Activated T-cell treated with anti-CD3 and anti-CD28 coated beads for 1 hour (primary cell): ENCODE measurements around the gene PROS1.

Experiments
- DNase-seq: peaks from one replicate; pipeline ENCODE4 v3.0.0-alpha.2; 2020; ENCODE audit warnings: low read depth

PROS1 gene

DNA sequence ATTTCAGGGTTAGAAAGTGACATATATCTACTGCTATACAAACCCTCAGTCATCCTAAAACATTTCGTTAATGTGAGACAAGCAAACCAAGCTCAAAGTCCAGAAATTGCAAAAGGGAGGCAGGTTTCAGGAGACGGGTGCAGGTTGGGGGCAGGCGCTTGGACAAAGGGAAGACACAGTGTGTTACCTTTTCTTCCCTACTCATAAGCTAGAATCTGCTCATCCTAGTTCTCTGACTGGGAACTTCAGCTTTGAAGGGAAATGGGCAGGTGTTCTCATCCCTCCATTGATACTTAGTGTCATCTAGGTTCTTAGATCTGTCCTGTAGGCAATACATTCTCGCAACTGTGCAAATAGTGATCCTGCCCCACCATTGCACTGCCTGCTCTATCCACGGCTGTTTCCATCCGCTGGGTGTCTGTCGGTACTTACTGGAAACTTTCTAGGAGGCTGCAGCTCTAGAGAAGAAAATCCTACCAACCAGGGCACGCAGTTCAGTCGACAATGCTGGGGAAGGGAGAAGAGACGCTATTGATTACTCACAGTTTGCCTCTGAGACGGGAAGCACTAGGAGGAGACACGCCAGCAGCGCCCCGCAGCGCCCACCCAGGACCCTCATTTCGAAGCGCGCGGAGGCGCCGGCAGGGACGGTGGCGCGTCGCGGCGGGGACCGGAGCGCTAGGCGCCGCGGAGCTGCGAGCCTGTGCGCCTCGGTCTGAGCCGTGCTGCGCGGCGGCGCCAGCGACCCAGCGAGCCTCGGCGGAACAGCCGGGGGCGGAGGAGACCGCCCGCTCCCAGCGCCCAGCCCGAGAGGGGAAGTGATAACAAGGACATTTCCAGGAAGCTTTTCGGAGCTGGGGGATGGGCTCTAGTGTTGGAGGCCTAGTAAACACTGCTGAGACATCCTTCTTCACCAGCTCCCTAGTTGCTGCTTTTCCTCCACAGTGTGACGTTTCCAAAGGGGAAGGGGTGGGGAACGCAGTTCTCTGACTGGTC lies at the start of gene PROS1:
PROS1 (minus strand) TSS at position 766 of the 996 bp plus-strand sequence; CDS start at position 619, 147 bp downstream.
- peak; percentile 10 for DNase-seq

- DNase-seq, result no peak
Observed at GRCh38 chr3:94020293-94020692, 46.6 kb upstream of the PROS1 start.

- no peak for DNase-seq
Observed at GRCh38 chr3:94019659-94020058, 46.0 kb upstream of the PROS1 start.

DNA sequence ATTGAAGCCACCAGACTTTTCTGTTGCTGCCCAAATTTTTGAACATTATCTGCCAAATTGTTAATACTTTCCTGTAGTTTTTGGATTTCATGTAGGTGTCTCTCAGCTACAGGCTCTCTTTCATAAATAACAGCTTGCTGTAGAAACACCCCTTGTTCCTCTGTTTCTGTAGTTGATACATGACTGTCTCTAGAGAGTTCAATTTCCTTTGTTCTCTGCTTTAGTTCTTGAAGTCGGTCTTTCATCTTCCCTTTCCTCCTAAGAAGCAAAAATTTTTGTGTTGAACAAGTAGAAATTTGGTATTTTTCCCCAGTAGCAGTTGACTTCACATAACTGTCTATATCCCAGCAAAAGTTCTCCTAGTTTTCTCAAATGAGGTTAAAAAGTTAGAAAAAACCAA lies 41.3 kb upstream of the PROS1 start:
- no peak for DNase-seq

GRCh38 chr3:94012185-94012584 lies 38.5 kb upstream of the PROS1 start:
- DNase-seq, result no peak

- DNase-seq, result no peak
Observed at GRCh38 chr3:94011233-94011711, 37.6 kb upstream of the PROS1 start.

DNA sequence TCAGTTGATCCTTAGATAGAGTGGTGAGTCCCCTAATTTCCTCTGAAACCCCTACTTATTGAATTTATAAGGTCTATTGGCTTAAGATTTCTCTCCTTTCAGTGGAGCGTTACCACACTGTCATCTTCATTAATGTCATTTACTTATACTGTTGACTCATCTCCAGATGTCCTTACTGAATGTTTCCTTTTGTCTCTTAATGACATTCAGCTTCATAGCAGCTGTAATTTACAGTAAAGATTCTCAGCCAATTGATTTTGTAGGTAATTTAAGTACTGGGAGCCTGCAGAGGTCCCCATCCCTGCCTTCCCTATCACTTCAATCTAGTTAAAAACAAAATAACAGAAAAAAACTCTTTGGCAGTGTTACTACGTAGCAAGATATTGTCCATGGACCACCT lies 35.9 kb upstream of the PROS1 start:
- DNase-seq, result no peak

DNA sequence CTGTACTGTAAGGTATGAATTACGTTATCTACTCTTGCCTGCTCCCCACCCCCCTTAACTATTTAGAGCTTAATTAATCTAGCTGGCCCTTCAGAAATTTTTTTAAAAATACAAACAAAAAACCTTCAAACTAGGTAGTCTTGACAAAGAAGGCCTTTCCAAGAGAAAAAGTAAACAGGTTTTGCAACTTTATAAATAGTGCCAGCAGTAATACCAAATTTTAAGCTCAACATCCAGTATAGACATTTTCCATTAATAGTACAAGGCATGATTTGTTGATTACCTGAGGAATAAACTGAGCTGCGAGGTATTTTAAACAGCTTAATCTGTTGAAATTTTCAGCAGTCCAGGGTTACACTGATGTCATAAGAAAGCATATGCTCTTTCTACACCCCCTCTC lies 34.6 kb upstream of the PROS1 start:
- DNase-seq, result no peak

- DNase-seq, result no peak
Observed at GRCh38 chr3:94004301-94004910, 30.7 kb upstream of the PROS1 start.

DNA sequence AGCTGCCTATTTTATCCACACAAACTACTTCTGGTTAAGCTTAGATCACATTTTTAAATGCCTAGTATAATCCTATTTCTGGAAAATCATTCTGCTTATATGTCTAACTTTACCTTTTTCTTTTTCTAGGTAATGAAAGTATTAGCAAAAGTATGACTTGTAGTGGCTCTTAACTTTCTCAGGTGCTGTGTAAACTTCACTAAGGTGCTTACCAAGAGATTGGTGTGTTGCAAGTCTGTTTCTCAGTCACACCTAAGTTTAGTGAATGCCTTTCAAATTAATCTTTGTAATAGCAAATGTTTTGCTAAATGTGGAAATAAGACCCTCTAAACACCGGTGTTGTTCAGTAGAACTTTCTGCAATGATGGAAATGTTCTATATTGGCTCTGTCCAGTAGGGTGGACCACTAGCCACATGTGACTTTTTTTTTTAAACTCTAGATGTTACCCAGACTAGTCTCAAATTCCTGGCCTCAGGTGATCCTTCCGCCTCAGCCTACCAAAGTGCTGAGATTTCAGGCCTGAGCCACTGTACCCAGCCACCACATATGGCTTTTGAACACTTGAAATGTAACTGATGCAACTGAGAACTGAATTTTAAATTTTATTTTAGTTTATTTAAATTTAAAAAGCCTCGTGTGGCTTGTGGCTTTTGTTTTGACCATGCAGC lies 28.3 kb upstream of the PROS1 start:
- no peak for DNase-seq

DNA sequence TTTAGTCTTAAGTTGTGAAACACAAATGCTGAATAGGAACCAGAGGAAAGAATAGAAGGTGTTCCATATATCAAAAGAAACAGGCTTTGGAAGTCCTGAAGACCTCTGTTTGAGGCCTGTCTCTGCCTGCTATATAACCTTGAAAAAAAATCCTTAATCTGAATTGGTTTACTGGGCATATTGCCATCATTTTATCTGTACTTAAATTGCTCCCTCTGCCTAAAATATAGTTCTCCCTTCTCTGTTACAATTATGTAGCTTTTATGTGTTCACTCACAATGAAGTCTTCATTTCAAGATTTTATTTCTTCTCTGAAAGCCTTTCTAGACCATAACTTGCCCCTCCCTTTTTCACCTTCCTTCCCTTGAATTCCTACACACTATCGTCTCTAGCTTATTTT lies 27.5 kb upstream of the PROS1 start:
- DNase-seq, result no peak

- DNase-seq, result no peak
Observed at GRCh38 chr3:93994056-93994455, 20.4 kb upstream of the PROS1 start.

DNA sequence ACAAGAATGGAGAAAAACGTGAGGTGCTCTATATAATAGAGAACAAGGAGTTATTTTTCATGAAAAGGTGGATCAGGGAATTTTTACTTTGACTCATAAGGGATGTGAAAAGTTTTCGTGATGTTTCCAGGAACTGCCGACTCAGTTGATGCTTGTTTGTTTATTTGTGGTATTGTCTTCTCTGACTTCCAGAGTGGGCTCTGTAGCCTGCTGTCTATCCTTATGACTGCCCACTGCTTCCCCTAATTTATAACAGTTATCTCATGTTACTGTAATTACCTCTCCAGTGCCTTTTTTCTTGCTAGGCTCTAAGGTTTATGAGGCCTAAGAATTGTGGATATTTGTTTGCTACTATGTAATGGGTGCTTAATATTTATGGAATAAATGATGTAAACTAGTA lies 18.5 kb upstream of the PROS1 start:
- no peak for DNase-seq

DNA sequence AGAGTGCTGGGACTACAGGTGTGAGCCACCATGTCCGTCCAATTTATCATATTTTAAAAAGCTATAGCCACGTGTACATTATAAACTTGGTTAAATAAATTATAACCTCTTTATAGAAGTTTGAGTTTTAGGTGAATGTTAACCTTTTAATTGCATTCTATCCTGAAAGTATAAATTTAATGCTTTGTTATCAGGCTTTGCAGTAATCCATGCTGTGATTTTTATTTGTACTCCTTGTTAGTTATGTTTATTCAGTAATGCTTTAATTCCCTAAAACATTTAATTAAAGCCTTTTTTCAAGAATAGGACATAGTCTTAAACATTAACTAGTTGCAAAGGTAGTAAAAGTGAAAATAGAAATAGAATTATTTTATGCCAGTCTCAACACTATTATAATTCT lies 17.9 kb upstream of the PROS1 start:
- no peak for DNase-seq

GRCh38 chr3:93989241-93989640 lies 15.5 kb upstream of the PROS1 start:
- DNase-seq, result no peak

DNA sequence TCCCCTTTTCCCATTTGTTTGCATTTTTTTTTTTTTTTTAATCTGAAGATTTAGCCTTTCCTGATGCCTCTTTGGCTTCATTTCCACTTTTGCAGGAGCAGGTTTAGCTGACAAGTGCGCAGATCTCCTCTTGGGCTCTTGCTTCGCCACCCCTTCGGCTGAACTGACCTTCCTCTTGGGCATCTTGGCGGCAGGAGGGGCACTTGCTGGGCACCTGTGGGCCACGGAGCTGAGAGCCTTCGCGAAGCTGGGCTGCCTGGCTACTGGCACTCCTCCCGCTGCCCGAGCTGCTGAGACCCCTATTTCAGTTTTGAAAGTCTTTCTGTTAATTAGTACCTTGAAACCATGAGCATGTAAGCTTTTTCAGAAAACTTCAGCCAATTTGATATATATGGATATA lies 15.1 kb upstream of the PROS1 start:
- no peak for DNase-seq

DNA sequence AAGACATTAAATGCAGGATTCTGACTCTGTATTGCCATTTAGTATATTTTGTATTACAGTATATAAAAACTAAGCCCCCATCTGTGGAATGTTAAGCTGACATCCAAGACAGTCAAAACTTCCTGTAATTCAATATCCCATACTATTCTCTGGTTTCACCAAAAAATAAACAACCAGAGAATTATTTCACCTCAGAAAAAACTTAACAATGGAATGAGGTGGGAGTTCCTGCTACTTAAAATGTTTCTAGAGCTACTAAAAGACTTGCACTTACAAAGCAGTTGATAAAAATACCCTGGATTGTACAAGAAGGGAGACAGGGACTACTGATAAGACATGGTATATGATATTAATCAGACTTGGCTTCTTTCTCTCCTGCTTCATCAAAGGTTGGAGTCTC lies 14.6 kb upstream of the PROS1 start:
- no peak for DNase-seq

- DNase-seq, result no peak
Observed at GRCh38 chr3:93984618-93985017, 10.9 kb upstream of the PROS1 start.

- DNase-seq, result no peak
Observed at GRCh38 chr3:93983408-93983807, 9.7 kb upstream of the PROS1 start.

DNA sequence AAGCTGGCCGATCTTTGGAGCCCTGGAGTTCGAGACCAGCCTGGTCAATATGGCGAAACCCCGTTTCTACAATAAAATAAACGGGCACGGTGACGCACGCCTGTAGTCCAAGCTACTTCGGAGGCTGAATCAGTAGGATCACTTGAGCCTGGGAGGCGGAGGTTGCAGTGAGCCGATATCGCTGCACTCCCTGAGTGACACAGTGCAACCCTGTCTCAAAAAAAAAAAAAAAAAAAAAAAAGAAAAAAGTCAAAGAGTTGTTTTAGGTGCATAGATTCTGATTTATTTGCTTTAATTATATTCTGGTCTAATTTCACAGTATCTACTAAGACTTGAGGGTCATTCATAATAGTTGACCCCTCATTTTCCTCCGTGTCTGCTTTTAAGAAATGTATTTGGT lies 8.0 kb upstream of the PROS1 start:
- DNase-seq, result no peak

DNA sequence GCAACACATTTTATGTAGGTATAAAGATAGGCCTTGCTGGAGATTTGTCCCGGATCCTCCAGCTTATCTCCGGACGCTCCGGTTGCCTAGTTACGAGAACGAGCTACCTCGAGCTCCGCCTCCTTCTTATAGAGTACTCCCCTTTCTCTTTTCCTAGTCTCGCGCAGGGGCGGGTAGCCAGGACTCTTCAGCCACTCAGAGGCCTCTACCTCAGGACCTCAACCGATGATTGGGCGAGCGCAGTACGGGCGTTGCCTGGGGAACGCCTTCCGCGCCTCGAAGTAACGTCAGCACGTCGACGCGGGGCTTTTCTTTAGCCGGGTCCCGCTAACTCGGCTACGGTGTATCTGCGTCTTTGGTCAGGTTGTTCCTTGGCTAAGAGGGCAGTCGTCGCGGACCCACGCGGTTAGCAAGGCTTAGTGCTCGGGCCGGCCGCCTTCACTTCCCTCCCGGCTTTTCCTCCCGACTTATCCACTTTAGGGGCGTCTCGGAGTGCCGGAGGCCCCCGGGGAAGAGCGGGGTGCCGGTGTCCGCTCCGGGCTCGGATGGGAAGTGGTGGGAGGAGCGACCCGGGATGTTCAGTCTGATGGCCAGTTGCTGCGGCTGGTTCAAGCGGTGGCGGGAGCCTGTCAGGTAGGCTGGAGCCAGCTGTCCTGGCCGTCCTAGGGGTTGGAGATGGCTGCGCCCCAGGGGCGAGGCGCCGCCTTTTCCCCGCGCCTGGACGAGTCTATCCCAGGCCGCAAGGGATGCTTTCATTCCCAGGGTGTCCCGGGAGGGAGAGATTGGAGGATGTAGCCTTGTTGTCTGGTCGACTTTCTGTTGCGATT lies 6.4 kb upstream of the PROS1 start, which contains the start of gene ARL13B:
ARL13B (plus strand) TSS at position 306 of the 827 bp plus-strand sequence; CDS start at position 575, 269 bp downstream.
- peak; percentile 85 for DNase-seq

- DNase-seq, result no peak
Observed at GRCh38 chr3:93969997-93970396, 3.7 kb downstream of the PROS1 start.
